22Rv1 (cell line): ENCODE data around the gene OR5AC2.

Experiments
- ZFX ChIP-seq: fragments of 450-650 bp; IDR thresholded peaks from 2 replicates; pipeline ENCODE4 v1.6.1; 2017; ENCODE audit warnings: antibody characterized with exemption, borderline replicate concordance
- TF ChIP-seq, protein P1 (sequence below): fragments of 450-650 bp; IDR thresholded peaks from 2 replicates; pipeline ENCODE4 v1.5.1; 2017; ENCODE audit warnings: mild to moderate bottlenecking

DNA sequence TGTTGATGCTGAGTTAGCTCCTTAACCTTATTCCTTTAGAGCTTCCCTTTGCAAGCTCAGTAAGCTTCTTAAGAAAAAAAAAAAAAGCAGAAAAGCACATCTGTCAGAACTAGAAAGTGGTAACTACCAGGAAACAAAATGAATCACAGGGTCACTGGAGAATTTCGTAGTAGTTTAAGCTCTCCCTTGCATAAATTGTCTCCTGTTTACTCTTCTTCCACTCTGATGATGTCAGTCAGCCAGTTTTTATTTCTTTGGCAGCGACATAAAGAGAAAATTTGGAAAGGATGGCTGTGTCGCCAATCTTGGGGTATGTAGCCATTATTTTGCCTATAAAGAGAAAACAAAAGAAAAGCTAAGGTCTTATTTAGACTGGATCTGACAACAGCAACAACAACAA lies 48.7 kb upstream of the OR5AC2 start:
- TF ChIP-seq, protein P1, sequence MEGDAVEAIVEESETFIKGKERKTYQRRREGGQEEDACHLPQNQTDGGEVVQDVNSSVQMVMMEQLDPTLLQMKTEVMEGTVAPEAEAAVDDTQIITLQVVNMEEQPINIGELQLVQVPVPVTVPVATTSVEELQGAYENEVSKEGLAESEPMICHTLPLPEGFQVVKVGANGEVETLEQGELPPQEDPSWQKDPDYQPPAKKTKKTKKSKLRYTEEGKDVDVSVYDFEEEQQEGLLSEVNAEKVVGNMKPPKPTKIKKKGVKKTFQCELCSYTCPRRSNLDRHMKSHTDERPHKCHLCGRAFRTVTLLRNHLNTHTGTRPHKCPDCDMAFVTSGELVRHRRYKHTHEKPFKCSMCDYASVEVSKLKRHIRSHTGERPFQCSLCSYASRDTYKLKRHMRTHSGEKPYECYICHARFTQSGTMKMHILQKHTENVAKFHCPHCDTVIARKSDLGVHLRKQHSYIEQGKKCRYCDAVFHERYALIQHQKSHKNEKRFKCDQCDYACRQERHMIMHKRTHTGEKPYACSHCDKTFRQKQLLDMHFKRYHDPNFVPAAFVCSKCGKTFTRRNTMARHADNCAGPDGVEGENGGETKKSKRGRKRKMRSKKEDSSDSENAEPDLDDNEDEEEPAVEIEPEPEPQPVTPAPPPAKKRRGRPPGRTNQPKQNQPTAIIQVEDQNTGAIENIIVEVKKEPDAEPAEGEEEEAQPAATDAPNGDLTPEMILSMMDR: no peak
- TF ChIP-seq ZFX: no peak
